AG10803 (cell line): ENCODE data around the gene MRPS21.
"Not testable (repeated sequence)": the region's sequence is repeated elsewhere in the genome, so short reads cannot be mapped to it uniquely, and the experiment has no call there.

Experiments used
- DNase-seq: peaks from one replicate; pipeline ENCODE4 v3.0.0; 2010; ENCODE audit warnings: low read depth
- H3K4me3 ChIP-seq: 2 replicates; pipeline ENCODE4 v1.5.1; 2011; ENCODE audit warnings: mild to moderate bottlenecking, low read length, control low read depth
- CTCF ChIP-seq: conservative IDR thresholded peaks from 2 replicates; pipeline ENCODE4 v1.5.1; 2011; ENCODE audit warnings: mild to moderate bottlenecking, low read length, control low read depth, inconsistent platforms

Gene MRPS21

DNA sequence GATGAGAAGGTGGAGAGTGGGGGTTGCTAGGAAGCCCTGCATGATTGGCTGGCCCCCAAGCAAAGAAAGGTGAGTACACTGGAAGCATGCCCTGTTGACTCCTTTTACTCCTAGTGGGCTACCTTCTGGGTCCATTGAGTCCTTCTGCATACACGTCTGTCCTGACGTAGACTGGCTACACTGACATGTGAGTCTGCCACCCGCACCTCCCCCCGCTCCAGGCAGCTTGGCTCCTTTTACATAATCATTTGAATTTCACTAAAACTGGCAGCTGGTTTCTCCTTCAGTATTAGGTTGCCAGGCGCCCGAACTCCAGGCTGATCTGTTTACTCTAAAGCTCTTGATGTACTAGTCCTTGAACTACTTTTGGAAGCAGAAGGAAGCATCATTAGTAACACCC is 8.7 kb downstream of the MRPS21 start:
- TF ChIP-seq CTCF: no peak
- no peak overlapping the region for H3K4me3 ChIP-seq

DNA sequence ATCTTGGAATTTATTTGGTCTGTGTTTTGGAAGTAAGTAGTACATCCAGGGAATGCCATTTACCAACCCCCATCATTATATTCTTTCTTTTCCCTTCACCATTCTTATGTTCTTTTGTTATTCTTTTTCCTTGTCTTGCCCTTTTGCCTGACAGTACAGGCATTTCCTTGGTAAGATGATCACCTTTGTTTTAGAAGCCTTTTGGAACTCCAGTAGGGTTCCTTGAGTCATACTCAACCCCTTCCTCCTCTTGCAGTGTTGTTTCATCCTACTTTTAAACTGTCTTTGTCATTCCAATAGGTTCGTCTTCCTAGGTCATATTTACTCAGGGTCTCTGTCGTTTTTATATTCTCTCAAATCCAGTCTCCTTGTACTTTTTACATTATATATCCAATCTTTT is 9.2 kb downstream of the MRPS21 start:
- no peak for DNase-seq
- no peak for TF ChIP-seq CTCF
- no peak overlapping the region for H3K4me3 ChIP-seq

More for the DNA sequence above, 8.7 kb downstream of the MRPS21 start:
- no peak for DNase-seq

DNA sequence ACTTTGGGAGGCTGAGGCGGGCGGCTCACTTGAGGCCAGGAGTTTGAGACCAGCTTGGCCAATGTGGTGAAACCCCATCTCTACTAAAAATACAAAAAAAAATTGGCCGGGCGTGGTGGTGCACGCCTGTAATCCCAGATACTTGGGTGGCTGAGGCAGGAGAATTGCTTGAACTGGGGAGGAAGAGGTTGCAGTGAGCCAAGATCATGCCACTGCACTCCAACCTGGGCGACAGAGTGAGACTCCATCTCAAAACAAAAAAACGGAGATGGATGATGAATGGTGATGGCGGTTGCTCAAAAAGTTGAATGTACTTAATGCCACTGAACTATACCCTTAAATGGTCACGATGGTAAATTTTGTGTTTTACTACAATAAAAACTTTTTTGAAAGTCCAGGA is 14.9 kb downstream of the MRPS21 start:
- H3K4me3 ChIP-seq, DNase-seq: not testable (repeated sequence)

GRCh38 chr1:150309758-150310508 is 16.3 kb downstream of the MRPS21 start:
- no peak overlapping the region for H3K4me3 ChIP-seq
- DNase-seq: no peak
- no peak for TF ChIP-seq CTCF

- no peak overlapping the region for H3K4me3 ChIP-seq
- no peak for DNase-seq
- no peak for TF ChIP-seq CTCF
Measured at GRCh38 chr1:150311762-150312161, 18.1 kb downstream of the MRPS21 start.

DNA sequence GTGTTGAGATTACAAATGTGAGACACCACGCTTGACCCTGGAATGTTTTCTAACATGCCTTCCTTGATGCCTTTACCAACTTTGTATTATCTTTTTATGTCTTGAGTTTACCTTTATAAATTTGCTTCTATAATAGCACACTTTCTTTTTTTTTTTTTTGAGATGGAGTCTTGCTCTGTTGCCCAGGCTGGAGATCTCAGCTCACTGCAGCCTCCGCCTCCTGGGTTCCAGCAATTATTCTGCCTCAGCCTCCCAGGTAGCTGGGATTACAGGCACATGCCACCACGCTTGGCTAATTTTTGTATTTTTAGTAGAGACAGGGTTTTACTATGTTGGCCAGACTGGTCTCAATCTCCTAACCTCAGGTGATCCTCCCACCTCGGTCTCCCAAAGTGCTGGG is 21.0 kb downstream of the MRPS21 start:
- not testable (repeated sequence) for H3K4me3 ChIP-seq, DNase-seq

DNA sequence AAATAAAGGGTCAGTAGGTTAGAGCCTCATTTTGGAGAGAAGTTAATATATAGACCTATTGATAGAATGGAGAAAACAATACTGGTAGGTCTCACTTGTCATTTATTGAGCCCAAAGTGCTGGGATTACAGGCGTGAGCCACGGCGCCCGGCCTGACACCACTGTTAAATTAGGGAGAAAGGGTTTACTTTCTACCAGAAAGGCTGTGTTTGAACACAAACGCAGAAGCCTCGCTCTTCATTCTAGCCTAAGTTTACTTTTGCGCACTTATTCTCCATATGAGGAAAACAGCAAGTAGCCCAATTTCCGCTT is 27.0 kb downstream of the MRPS21 start:
- no peak for DNase-seq
- TF ChIP-seq CTCF: no peak
- H3K4me3 ChIP-seq: peak overlapping the region; percentile 90

GRCh38 chr1:150321826-150322166 is 28.1 kb downstream of the MRPS21 start:
- no peak for TF ChIP-seq CTCF
- peak overlapping the region; percentile 90 for H3K4me3 ChIP-seq
- DNase-seq: no peak
